Urinary bladder (tissue), 4 donors: ENCODE measurements around the gene YY1. TPM values are rescaled to one million over a fixed set of nuclear protein-coding genes. Genes with fewer than 3 reads are reported as not detected.

Experiments used
- DNase-seq: peaks from one replicate; pipeline ENCODE4 v3.0.0-alpha.2; 2015; ENCODE audit errors: extremely low spot score
- H3K27ac ChIP-seq: one replicate; pipeline ENCODE4 v1.5.1; 2013; ENCODE audit warnings: low read depth, mild to moderate bottlenecking, moderate library complexity
- H3K36me3 ChIP-seq: one replicate; pipeline ENCODE4 v1.6.1; 2013; ENCODE audit warnings: mild to moderate bottlenecking, moderate library complexity; ENCODE audit not compliant: insufficient read depth
- H3K4me1 ChIP-seq: one replicate; pipeline ENCODE4 v1.6.1; 2013; ENCODE audit warnings: mild to moderate bottlenecking, moderate library complexity; ENCODE audit not compliant: insufficient read depth
- H3K4me3 ChIP-seq: one replicate; pipeline ENCODE4 v1.5.1; 2013; ENCODE audit warnings: low read depth, low read length
- WGBS: extraction: QIAGEN DNeasy Blood & Tissue Kit; methylation state at CpG from one replicate; pipeline ENCODE4 v1.1.7; 2013; 5-methylcytosine and 5-hydroxymethylcytosine counted together
- polyA plus RNA-seq: library from polyadenylated mRNA; stranded (reverse); fragments of 200-250 nt; gene quantifications from one replicate; pipeline ENCODE4 v1.2.3, GENCODE V29; 2013
- total RNA-seq: library from RNA; depleted of rRNA; stranded (reverse); fragments of >200 nt; gene quantifications from one replicate; pipeline ENCODE4 v1.2.3, GENCODE V29; 2014
- donor health status: healthy with polysubstance abuse.
- donor health status: healthy.

YY1 gene
- total and polyA plus RNA-seq, 2 donors, result 33.5 to 65.5 TPM

- DNase-seq, result no peak
- Histone ChIP-seq H3K27ac (no peak overlapping the region), H3K4me3 (peak overlapping the region; percentile 92), H3K36me3 (no peaks in the 10 kb centered on the region), H3K4me1 (no peaks in the 10 kb centered on the region)
- WGBS, result 37% methylated on average over 3 of the region's 3 CpGs
Observed at GRCh38 chr14:100241279-100241678, 2.3 kb downstream of the YY1 start.

DNA sequence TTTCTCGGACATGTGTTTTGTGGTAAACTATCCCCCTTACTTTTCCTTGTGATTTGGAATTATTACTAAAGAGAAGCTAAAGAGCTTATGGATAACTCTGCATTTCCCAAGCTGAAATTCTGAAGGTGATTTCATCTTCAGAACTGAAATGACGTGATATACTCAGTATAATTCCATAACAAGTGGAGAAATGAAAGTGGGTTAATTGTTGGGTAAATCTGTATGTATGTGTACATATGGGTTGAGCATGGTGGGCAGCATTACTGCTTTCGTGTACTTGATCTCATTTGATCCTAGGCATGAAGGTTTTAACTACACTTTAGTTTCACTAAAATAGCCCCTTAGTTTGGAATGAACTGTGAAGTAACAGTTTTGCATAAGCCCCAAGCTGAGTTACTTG lies 4.1 kb downstream of the YY1 start:
- no peak for DNase-seq
- Histone ChIP-seq H3K36me3 (no peaks in the 10 kb centered on the region), H3K27ac (no peak overlapping the region), H3K4me3 (no peak overlapping the region), H3K4me1 (no peaks in the 10 kb centered on the region)
- 80% methylated on average over 3 of the region's 3 CpGs for WGBS

DNA sequence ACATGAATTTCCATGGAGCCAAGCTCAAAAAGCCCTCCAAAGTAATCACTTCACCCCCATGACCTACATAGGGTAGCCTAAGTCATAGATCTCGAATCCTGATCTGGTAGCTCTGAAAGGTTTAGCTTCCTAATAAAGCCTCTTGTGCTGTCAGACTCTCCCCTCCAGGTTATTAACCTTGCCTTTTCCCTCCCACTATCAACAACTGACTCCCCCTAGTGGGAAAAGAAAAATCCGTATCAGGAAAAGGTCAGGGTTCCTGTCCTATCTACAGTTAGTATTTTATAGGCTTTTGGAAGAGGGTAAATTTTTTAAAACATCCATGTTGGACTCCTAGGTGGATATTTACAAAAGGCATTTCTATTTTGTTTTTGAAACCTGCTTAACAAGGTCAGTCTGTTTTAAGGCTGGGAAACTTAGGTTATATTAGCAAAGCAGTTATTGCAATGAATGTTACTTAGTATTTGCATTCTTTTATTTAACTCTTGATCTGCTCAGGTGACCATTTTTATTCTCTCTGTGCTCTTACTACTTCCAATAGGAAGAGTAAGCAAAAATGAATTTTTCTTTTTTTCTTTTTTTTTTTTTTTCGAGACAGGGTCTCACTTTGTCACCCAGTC lies 8.0 kb downstream of the YY1 start:
- Histone ChIP-seq H3K27ac (no peak overlapping the region), H3K4me3 (no peak overlapping the region), H3K36me3 (no peaks in the 10 kb centered on the region), H3K4me1 (no peaks in the 10 kb centered on the region)
- DNase-seq, result no peak
- 29% methylated on average over 3 of the region's 3 CpGs for WGBS

DNA sequence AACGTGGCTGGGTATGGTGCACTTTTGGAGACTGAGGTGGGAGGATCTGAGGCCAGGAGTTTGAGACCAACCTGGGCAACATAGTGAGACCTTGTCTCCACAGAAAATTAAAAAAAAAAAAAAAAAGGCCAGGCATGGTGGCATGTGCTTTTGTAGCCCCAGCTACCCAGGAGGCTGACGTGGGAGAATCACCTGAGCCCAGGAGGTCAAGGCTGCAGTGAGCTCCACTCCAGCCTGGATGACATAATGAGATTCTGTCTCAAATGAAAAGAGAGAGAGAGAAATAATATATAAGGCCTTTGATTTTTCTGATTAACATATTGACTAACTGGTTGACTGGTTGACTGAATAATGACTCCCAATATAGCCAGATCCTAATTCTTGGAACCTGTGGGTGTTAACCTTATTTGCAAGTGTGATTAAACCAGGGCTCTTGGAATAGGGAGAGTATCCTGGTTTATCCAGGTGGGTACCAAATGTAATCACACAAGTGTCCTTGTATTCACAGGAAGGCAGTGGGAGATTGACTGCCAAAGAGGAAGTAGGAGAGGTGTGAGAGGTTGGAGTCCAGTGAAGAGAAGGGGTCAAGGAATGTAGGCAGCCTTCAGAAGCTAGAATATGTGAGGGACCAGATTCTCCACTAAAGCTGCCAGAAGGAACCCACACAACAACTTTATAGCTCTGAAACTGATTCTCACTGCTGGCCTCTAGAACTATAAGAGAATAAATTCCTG lies 12.0 kb downstream of the YY1 start:
- no peaks in the 10 kb centered on the region for H3K4me1 ChIP-seq
- 94% methylated on average over 2 of the region's 2 CpGs for WGBS
- DNase-seq, result no peak
- no peaks in the 10 kb centered on the region for H3K36me3 ChIP-seq
- H3K4me3 ChIP-seq, result no peak overlapping the region
- H3K27ac ChIP-seq, result no peak overlapping the region

GRCh38 chr14:100252684-100253083 lies 13.7 kb downstream of the YY1 start:
- Histone ChIP-seq H3K27ac (no peak overlapping the region), H3K4me3 (no peak overlapping the region), H3K36me3 (no peaks in the 10 kb centered on the region), H3K4me1 (no peaks in the 10 kb centered on the region)
- no peak for DNase-seq

- H3K4me3 ChIP-seq, result no peak overlapping the region
- DNase-seq, result no peak
- H3K36me3 ChIP-seq, result no peaks in the 10 kb centered on the region
- H3K4me1 ChIP-seq, result no peaks in the 10 kb centered on the region
- no peak overlapping the region for H3K27ac ChIP-seq
- WGBS, result 92% methylated on average over 3 of the region's 3 CpGs
Observed at GRCh38 chr14:100256339-100256895, 17.5 kb downstream of the YY1 start.

DNA sequence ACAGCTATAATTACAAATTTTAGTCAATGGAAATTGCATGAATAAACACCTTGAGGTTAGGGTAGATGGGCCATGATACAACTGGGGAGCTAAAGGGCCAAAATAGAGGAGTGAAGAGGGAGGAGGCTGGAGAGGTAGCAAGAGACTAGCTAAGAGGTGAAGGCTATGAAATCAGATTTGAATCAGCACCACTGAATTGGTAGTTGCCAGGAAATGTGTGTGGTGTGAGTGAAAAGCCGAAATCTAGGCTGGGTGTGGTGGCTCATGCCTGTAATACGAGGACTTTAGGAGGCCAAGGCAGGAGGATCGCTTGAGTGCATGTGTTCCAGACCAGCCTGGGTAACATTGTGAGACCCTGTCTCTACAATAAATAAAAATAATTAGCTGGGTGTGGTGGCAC lies 22.7 kb downstream of the YY1 start:
- no peak for DNase-seq
- Histone ChIP-seq H3K27ac (no peak overlapping the region), H3K4me1 (no peaks in the 10 kb centered on the region), H3K4me3 (no peak overlapping the region), H3K36me3 (no peaks in the 10 kb centered on the region)
- whole genome bisulfite sequencing, result 82% methylated on average over 3 of the region's 3 CpGs

- H3K36me3 ChIP-seq, result no peaks in the 10 kb centered on the region
- DNase-seq, result no peak
- H3K4me1 ChIP-seq, result no peaks in the 10 kb centered on the region
- H3K27ac ChIP-seq, result no peak overlapping the region
- WGBS, result 73% methylated on average over 5 of the region's 5 CpGs
- no peak overlapping the region for H3K4me3 ChIP-seq
Observed at GRCh38 chr14:100262545-100262944, 23.6 kb downstream of the YY1 start.

GRCh38 chr14:100263141-100263540 lies 24.2 kb downstream of the YY1 start:
- Histone ChIP-seq H3K4me3 (no peak overlapping the region), H3K4me1 (no peaks in the 10 kb centered on the region), H3K27ac (no peak overlapping the region), H3K36me3 (no peaks in the 10 kb centered on the region)
- WGBS, result 59% methylated on average over 3 of the region's 3 CpGs
- no peak for DNase-seq

DNA sequence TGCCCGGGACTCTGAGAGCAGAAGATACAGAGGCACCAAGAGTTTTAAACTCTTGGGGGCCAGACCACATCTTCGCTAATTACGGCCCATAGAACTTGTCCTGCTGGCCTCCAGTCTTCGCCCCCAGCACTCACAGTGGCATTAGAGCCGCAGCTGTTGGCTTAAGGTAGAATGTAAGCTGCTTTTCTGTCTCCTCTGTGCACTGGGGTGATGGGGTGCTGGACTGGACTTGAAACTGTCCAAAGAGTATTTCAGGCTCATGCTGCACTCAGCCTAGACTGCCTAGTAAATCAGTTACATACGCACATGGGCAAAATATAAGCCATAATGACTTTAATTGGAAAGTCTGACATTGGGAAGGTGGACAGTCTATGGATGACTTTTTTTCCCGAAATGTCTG lies 29.0 kb downstream of the YY1 start:
- DNase-seq, result no peak
- H3K4me3 ChIP-seq, result no peak overlapping the region
- H3K4me1 ChIP-seq, result no peaks in the 10 kb centered on the region
- H3K27ac ChIP-seq, result no peak overlapping the region
- 89% methylated on average over 7 of the region's 7 CpGs for whole genome bisulfite sequencing
- no peaks in the 10 kb centered on the region for H3K36me3 ChIP-seq

GRCh38 chr14:100268591-100269207 lies 29.8 kb downstream of the YY1 start:
- no peaks in the 10 kb centered on the region for H3K36me3 ChIP-seq
- H3K4me3 ChIP-seq, result no peak overlapping the region
- H3K27ac ChIP-seq, result no peak overlapping the region
- no peak for DNase-seq
- 65% methylated on average over 7 of the region's 7 CpGs for WGBS
- no peaks in the 10 kb centered on the region for H3K4me1 ChIP-seq

GRCh38 chr14:100271247-100271939 lies 32.4 kb downstream of the YY1 start:
- H3K36me3 ChIP-seq, result no peaks in the 10 kb centered on the region
- 81% methylated on average over 10 of the region's 10 CpGs for WGBS
- no peaks in the 10 kb centered on the region for H3K4me1 ChIP-seq
- no peak overlapping the region for H3K4me3 ChIP-seq
- no peak overlapping the region for H3K27ac ChIP-seq
- DNase-seq, result peak; percentile 23

- no peak for DNase-seq
- H3K4me1 ChIP-seq, result no peaks in the 10 kb centered on the region
- no peaks in the 10 kb centered on the region for H3K36me3 ChIP-seq
- no peak overlapping the region for H3K4me3 ChIP-seq
- no peak overlapping the region for H3K27ac ChIP-seq
- WGBS, result 96% methylated on average over 4 of the region's 4 CpGs
Observed at GRCh38 chr14:100274250-100274649, 35.3 kb downstream of the YY1 start.
